GM23248 (cell line): ENCODE data around the gene EXD3.

Source experiments
- EZH2 ChIP-seq: fragments of 200-600 bp; sonication (generic); IDR thresholded peaks from 2 replicates; pipeline ENCODE4 v1.6.1; 2018; ENCODE audit warnings: antibody characterized with exemption, mild to moderate bottlenecking; ENCODE audit not compliant: insufficient read depth, poor library complexity, severe bottlenecking
- EZH2phosphoT487 ChIP-seq: fragments of 200-600 bp; sonication (generic); IDR thresholded peaks from 2 replicates; pipeline ENCODE4 v1.6.1; 2018; ENCODE audit warnings: antibody characterized with exemption, moderate library complexity, mild to moderate bottlenecking, low read depth; ENCODE audit not compliant: insufficient read depth

GRCh38 chr9:137305798-137306065 is 117.2 kb downstream of the EXD3 start:
- TF ChIP-seq EZH2 = no peak
- no peak for TF ChIP-seq EZH2phosphoT487
